PC-3 (cell line): Measurements from ENCODE around the gene GLDC. TPM values are rescaled to one million over a fixed set of nuclear protein-coding genes. Genes with fewer than 3 reads are reported as not detected.

Experiments
- ATAC-seq: fragments of 200-7000 bp; cut with Tn5 transposase; 2 replicates; pipeline ENCODE4 v1.9.1; 2020; ENCODE audit warnings: mild to moderate bottlenecking, moderate library complexity
- BruUV-seq: library from RNA; stranded (reverse); fragments of 400-500 nt; replicated peaks from 2 replicates; lab custom pipeline; 2021; lab: Mats Ljungman, UMichigan
- CTCF ChIA-PET: fragments of 300-600 bp; sonication (Branson Sonifier 250); formaldehyde crosslinking; loops from one replicate; lab custom pipeline; 2022; ENCODE audit warnings: antibody characterized with exemption; lab: Charles Lee
- POLR2A ChIA-PET: fragments of 300-600 bp; sonication (Branson Sonifier 250); formaldehyde crosslinking; loops from one replicate; lab custom pipeline; 2022; ENCODE audit warnings: antibody characterized with exemption; ENCODE audit not compliant: unreplicated experiment; lab: Charles Lee
- DNase-seq: peaks from one replicate; pipeline ENCODE4 v3.0.0-alpha.2; 2015
- H2AFZ ChIP-seq: fragments of 300-600 bp; sonication (generic); 2 replicates; pipeline ENCODE4 v1.6.0; 2016; ENCODE audit warnings: antibody characterized with exemption, low read length
- H3F3A ChIP-seq: fragments of 300-600 bp; sonication (generic); one replicate; pipeline ENCODE4 v1.6.0; 2017; ENCODE audit warnings: antibody characterized with exemption, low read length, control low read depth, mild to moderate bottlenecking; ENCODE audit not compliant: unreplicated experiment
- H3K27ac ChIP-seq: fragments of 300-600 bp; sonication (generic); 2 replicates; pipeline ENCODE4 v1.5.1; 2016; ENCODE audit warnings: mild to moderate bottlenecking, low read length
- H3K27me3 ChIP-seq: fragments of 300-600 bp; sonication (generic); 2 replicates; pipeline ENCODE4 v1.6.1; 2016; ENCODE audit warnings: low read length, mixed read lengths
- H3K36me3 ChIP-seq: fragments of 300-600 bp; sonication (generic); 2 replicates; pipeline ENCODE4 v1.6.1; 2016; ENCODE audit warnings: low read depth, mixed run types, low read length, mixed read lengths
- H3K4me1 ChIP-seq: fragments of 300-600 bp; sonication (generic); 2 replicates; pipeline ENCODE4 v1.5.1; 2016; ENCODE audit warnings: low read length; ENCODE audit not compliant: insufficient read depth
- H3K4me2 ChIP-seq: fragments of 300-600 bp; sonication (generic); 2 replicates; pipeline ENCODE4 v1.6.0; 2016; ENCODE audit warnings: low read length
- H3K4me3 ChIP-seq: fragments of 300-600 bp; sonication (generic); 2 replicates; pipeline ENCODE4 v1.5.1; 2016; ENCODE audit warnings: mild to moderate bottlenecking, low read length, mixed read lengths
- H3K79me2 ChIP-seq: fragments of 300-600 bp; sonication (generic); 2 replicates; pipeline ENCODE4 v1.6.1; 2017; ENCODE audit warnings: low read length, mixed read lengths
- H3K9ac ChIP-seq: fragments of 300-600 bp; sonication (generic); 2 replicates; pipeline ENCODE4 v1.6.0; 2016; ENCODE audit warnings: mild to moderate bottlenecking, low read length
- H3K9me2 ChIP-seq: fragments of 300-600 bp; sonication (generic); replicated peaks from 2 replicates; pipeline ENCODE4 v1.6.1; 2016; ENCODE audit warnings: mixed run types, low read length, mixed read lengths
- H3K9me3 ChIP-seq: fragments of 300-600 bp; sonication (generic); 2 replicates; pipeline ENCODE4 v1.6.1; 2016; ENCODE audit warnings: low read length, mixed read lengths
- H4K20me1 ChIP-seq: fragments of 300-600 bp; sonication (generic); 2 replicates; pipeline ENCODE4 v1.6.1; 2016; ENCODE audit warnings: low read length, mixed read lengths
- EZH2 ChIP-seq: fragments of 300-600 bp; sonication (generic); IDR thresholded peaks from one replicate; pipeline ENCODE4 v1.6.1; 2017; ENCODE audit warnings: antibody characterized with exemption, mild to moderate bottlenecking, low read length; ENCODE audit not compliant: unreplicated experiment
- EZH2phosphoT487 ChIP-seq: fragments of 300-600 bp; sonication (generic); IDR thresholded peaks from 2 replicates; pipeline ENCODE4 v1.6.1; 2018; ENCODE audit warnings: mild to moderate bottlenecking, antibody characterized with exemption, low read length, borderline replicate concordance
- intact Hi-C: fragments of 100-400 bp; cut with micrococcal nuclease; formaldehyde crosslinking; loops from 2 replicates; pipeline ENCODE4 v1.9.0; 2023
- total RNA-seq: library from RNA; depleted of rRNA; stranded (reverse); fragments of >200 nt; gene quantifications from 2 replicates; pipeline ENCODE4 v1.2.3, GENCODE V29; 2014
- TF ChIP-seq, protein P1 (sequence below): fragments of 300-600 bp; sonication (generic); conservative IDR thresholded peaks from 2 replicates; pipeline ENCODE4 v1.5.1; 2017; ENCODE audit warnings: antibody characterized with exemption, low read depth, mild to moderate bottlenecking, low read length

GLDC gene
- total RNA-seq, 1 experiment from 2014 or later: 8.1 TPM

DNA sequence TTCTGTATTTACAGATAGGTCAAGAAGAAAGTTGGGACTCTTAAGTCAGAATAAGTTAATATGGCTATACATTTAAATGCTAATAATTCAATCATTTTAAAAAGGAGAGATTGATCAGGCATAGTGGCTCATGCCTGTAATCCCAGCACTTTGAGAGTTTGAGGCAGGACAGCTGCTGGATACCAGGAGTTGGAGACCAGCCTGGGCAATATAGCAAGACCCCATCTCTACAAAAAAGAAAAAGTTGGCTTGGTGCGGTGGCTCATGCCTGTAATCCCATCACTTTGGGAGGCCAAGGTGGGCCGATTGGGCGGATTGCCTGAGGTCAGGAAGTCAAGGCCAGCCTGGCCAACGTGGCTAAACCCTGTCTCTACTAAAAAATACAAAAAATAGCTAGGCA, 15.0 kb upstream of the GLDC start:
- no TSS peak for BruUV-seq
- Histone ChIP-seq H3K9me2 (no peaks in the 10 kb centered on the region), H2AFZ (no peak overlapping the region), H3K79me2 (no peaks in the 10 kb centered on the region), H3F3A (no peaks in the 10 kb centered on the region), H3K4me2 (no peak overlapping the region), H3K9ac (no peak overlapping the region), H3K4me1 (no peaks in the 10 kb centered on the region), H4K20me1 (no peaks in the 10 kb centered on the region), H3K4me3 (no peak overlapping the region), H3K9me3 (no peaks in the 10 kb centered on the region), H3K27me3 (no peaks in the 10 kb centered on the region), H3K36me3 (no peaks in the 10 kb centered on the region), H3K27ac (no peak overlapping the region)
- ATAC-seq (no peak), DNase-seq (no peak)
- TF ChIP-seq EZH2: no peak
- TF ChIP-seq, protein P1, sequence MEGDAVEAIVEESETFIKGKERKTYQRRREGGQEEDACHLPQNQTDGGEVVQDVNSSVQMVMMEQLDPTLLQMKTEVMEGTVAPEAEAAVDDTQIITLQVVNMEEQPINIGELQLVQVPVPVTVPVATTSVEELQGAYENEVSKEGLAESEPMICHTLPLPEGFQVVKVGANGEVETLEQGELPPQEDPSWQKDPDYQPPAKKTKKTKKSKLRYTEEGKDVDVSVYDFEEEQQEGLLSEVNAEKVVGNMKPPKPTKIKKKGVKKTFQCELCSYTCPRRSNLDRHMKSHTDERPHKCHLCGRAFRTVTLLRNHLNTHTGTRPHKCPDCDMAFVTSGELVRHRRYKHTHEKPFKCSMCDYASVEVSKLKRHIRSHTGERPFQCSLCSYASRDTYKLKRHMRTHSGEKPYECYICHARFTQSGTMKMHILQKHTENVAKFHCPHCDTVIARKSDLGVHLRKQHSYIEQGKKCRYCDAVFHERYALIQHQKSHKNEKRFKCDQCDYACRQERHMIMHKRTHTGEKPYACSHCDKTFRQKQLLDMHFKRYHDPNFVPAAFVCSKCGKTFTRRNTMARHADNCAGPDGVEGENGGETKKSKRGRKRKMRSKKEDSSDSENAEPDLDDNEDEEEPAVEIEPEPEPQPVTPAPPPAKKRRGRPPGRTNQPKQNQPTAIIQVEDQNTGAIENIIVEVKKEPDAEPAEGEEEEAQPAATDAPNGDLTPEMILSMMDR: no peak
- POLR2A ChIA-PET: no interaction called here
- intact Hi-C loops: no loop called here
- CTCF ChIA-PET: no interaction called here

DNA sequence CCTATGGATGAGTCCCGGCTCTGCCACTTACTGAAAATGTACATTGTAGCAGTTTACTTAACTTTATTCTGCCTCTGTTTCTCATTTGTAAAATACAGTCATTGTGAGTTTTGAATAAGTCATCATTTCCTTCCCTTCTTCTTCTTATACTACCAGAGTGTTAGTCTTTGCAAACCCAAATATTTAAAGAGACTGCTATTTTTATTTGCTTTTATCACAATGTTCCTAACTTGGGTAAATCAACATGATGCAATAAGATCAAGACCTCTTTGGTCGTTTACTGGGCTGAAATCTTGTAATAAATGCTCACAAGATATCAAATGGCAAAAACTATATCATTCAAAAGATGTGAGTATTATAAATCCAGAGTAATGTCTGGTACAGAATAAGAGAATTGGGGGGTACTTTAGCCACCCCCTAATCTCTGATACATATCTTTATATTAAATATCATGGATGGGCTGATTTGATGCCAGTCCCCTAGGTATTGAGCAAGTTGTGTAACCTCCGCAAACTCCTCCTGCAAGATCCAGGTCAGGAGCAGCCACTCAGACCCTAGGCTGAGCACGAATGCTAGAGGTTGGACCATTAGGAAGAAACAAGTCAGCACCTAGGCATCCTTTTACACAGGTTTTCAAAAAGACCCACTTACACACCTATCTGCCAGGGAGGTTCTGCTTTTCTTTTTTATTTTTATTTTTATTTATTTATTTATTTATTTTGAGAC, 13.3 kb upstream of the GLDC start:
- BruUV-seq: no TSS peak
- POLR2A ChIA-PET: no interaction called here

DNA sequence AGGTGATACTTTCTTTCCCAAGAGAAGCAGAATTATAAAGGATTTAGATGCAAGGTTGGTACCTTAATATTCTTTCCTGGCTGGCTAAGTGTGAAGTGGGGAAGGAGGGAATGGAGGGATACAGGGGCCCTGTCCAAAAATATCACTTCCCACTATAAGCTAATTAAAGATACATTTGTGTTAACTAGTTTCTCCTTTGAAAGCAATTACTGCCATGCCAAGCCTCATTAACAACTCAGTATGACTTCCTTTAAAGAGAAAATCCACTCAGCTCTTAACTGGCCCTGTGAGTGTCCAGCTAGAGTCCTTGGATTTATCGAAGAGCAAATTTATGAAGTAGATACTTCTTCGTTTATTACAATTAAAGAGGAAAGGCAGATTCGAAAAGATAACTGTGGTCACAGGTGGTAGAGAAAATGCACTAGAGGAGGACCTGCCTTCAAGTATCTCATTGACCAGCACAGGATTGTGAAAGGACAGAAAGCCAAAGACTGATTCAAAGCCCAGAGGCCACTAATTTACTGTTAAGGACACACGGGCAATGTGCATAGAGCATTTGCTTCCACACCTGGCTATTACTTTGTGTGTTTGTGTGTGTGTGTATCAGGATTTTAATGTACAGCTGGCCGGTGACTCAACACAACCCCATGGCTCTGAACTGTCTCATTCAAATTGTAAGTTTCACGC, 11.2 kb upstream of the GLDC start:
- ATAC-seq: no peak
- H3K9me3 ChIP-seq: no peaks in the 10 kb centered on the region
- BruUV-seq: no TSS peak
- H2AFZ ChIP-seq: no peak overlapping the region
- no peaks in the 10 kb centered on the region for H3K79me2 ChIP-seq
- no peaks in the 10 kb centered on the region for H4K20me1 ChIP-seq
- no peak overlapping the region for H3K9ac ChIP-seq
- no peaks in the 10 kb centered on the region for H3F3A ChIP-seq
- H3K36me3 ChIP-seq: no peaks in the 10 kb centered on the region
- intact Hi-C loops: no loop called here
- ChIA-PET POLR2A (no interaction called here), CTCF (no interaction called here)
- H3K27ac ChIP-seq: no peak overlapping the region
- H3K27me3 ChIP-seq: no peaks in the 10 kb centered on the region
- no peaks in the 10 kb centered on the region for H3K9me2 ChIP-seq
- TF ChIP-seq, protein P1: no peak
- no peaks in the 10 kb centered on the region for H3K4me1 ChIP-seq
- H3K4me3 ChIP-seq: no peak overlapping the region
- H3K4me2 ChIP-seq: no peak overlapping the region
- no peak for DNase-seq

More for the DNA sequence above, 13.3 kb upstream of the GLDC start:
- H3K79me2 ChIP-seq: no peaks in the 10 kb centered on the region
- H3K9ac ChIP-seq: no peak overlapping the region
- no peaks in the 10 kb centered on the region for H3F3A ChIP-seq
- no peaks in the 10 kb centered on the region for H3K4me1 ChIP-seq
- no peaks in the 10 kb centered on the region for H3K9me3 ChIP-seq
- H3K36me3 ChIP-seq: no peaks in the 10 kb centered on the region
- H4K20me1 ChIP-seq: no peaks in the 10 kb centered on the region
- ATAC-seq (peak; percentile 48), DNase-seq (no peak)
- no peak overlapping the region for H3K4me3 ChIP-seq
- no peaks in the 10 kb centered on the region for H3K27me3 ChIP-seq
- H3K27ac ChIP-seq: no peak overlapping the region
- TF ChIP-seq EZH2phosphoT487 (no peak), EZH2 (no peak)
- TF ChIP-seq, protein P1: no peak
- intact Hi-C loops: no loop called here
- no peak overlapping the region for H3K4me2 ChIP-seq
- H2AFZ ChIP-seq: no peak overlapping the region
- H3K9me2 ChIP-seq: no peaks in the 10 kb centered on the region
- CTCF ChIA-PET: no interaction called here
